ENCODE data around the gene DEPP1.

The DEPP1 gene

GRCh38 chr10:44965651-44966097, 12.9 kb downstream of the DEPP1 start:
- DNase-seq = no peak

DNA sequence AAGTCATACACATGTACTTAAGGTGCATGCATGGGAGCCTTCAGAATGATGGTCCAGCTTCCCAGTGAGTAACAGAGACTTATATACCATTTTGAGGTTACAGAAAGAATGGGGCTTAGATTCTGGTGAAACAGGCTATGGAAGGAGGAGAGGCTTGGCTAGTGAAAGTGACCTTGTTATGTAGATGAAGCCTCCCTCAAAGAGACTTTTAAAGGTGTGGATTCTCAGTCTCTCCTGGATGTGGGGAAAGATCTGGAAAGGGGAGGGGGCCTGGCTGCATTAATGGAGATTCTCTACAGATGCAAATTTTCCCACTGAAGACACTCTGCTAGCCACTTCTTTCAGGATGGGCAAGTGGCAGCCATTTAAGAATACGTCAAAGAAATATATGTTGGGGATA, 13.5 kb downstream of the DEPP1 start:
- DNase-seq = no peak

GRCh38 chr10:44963772-44964633, 14.6 kb downstream of the DEPP1 start:
- peak; percentile 97 for DNase-seq

GRCh38 chr10:44962870-44963738, 15.5 kb downstream of the DEPP1 start:
- no peak for DNase-seq

DNA sequence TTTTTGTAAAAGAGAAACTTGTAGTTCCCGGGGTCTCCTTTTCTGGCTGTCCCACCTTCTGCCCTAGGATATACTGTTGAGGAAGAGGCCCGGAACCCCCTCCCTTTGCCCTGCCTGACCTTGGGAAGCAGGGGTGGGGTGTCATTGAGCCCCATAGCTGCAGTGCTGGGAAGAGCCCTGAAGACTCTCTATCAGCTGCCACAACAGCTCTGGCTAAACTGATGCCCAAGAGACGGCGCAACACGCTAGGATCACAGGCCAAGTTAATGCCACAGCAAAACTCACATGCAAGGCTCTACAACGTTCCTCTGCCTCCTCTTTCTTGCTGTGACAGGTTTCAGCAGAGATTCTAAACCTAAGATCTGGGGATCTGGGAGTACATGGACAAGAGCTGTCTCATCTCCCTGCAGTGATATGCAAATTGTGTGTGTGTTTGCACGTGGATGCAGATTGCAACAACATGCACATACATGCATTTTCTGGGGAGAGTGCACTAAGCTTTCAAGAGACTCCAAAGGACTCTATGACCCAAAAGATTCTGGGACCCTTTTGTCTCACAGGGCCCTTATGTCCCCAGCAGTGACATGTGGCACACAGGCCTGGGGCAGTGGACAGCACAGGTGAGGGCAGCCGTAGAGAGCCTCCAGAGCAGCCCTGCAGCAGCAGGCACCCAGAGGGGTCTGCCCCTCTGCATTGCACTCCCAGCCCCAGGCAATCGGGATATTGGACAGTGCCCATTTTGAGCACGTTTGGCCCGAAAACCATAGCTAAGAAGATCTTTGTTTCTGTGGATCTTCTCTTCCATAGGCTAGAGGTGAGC, 16.5 kb downstream of the DEPP1 start:
- no peak for DNase-seq

GRCh38 chr10:44961230-44961571, 17.4 kb downstream of the DEPP1 start:
- no peak for DNase-seq

- no peak for DNase-seq
Observed at GRCh38 chr10:44960482-44961229, 18.0 kb downstream of the DEPP1 start.

GRCh38 chr10:44960088-44960460, 18.5 kb downstream of the DEPP1 start:
- peak; percentile 60 for DNase-seq

GRCh38 chr10:44959247-44960087, 19.1 kb downstream of the DEPP1 start, which contains the start of gene RASSF4:
RASSF4 (plus strand) TSS chr10:44959802; CDS start chr10:44970203, 10,401 bp downstream.
- peak; percentile 92 for DNase-seq

GRCh38 chr10:44958898-44959246, 19.7 kb downstream of the DEPP1 start:
- no peak for DNase-seq

DNA sequence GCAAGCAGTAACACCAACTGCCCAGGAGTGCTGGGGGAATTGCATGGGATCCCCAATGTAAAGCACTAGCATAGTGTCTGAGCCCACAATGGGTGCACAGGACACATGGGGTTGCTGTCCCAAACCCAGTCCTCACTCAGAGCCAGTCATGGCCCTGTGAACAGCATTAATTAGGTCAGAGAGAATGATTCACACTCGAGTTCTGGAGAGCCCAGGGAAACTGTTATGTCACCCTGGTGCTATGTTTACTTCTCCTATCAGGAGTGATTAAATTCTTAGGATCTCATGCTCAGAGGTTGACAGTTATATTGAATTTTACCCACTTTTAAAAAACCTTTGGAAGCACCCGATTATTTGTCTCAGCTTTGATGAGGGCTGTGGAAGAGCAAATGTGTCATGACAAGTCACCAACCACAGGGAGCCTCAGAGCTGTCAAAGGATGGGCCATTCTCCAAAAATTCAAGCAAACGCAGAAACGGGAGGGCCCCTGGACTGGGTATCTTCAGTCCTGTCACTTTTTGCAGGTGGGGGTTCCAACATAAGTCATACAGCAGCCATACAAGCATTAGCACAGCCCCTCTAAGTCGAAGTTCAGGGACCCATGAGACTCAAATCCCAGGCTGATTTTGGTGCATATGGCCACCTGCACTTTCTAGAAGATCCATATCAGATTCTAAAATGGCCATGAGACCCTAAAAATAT, 20.3 kb downstream of the DEPP1 start:
- DNase-seq = no peak

- DNase-seq = no peak
Observed at GRCh38 chr10:44956717-44957706, 21.6 kb downstream of the DEPP1 start.

DNA sequence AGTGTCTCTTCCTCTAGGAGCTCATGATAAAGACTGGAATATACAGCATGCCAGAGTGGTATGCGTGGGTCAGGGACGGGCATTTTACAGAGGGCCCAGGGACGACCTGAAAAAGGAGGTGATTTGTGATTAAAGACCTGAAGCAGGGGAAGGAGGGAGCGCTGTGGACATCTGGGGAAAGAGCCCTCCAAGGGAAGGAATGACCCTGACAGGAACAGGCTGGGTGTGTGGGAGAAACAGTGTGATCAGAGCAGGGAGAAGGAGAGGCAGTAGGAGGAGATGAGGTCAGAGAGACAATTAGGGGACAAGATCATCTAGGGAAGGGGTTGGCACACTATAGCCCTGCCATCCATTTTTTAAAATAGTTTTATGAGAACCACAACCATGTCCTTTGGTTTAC, 22.4 kb downstream of the DEPP1 start:
- no peak for DNase-seq

- DNase-seq = no peak
Observed at GRCh38 chr10:44955413-44956070, 23.1 kb downstream of the DEPP1 start.

GRCh38 chr10:44954962-44955361, 23.6 kb downstream of the DEPP1 start:
- no peak for DNase-seq

DNA sequence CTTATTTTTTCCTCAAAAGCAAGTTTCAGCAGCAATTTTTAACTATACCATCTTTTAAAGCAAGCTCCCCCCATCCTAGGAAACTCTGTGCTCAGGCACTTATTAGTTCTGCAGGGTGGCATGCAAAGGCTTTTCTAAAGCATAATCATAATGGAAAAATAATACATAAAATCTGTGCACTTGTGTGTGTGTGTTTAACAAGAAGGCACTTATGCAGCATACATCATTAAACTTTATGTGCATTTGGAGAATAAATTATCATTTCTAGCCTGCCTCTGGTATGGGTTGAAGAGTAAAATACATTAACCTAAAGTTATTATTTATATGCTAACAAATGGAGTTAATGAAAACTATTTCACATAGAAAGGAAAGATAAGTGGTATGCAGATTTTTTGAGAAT, 24.6 kb downstream of the DEPP1 start:
- no peak for DNase-seq

GRCh38 chr10:44952779-44953231, 25.8 kb downstream of the DEPP1 start:
- no peak for DNase-seq

GRCh38 chr10:44951576-44952226, 26.9 kb downstream of the DEPP1 start:
- DNase-seq = no peak
